HCT116 (cell line): ENCODE measurements around the gene RABGAP1. TPM values are rescaled to one million over a fixed set of nuclear protein-coding genes. Genes with fewer than 3 reads are reported as not detected.

ENCODE experiments used
- ATAC-seq: fragments of 200-7000 bp; cut with Tn5 transposase; 2 replicates; pipeline ENCODE4 v1.9.1; 2020; ENCODE audit warnings: mild to moderate bottlenecking, moderate library complexity
- BruUV-seq: library from RNA; stranded (reverse); fragments of 400-500 nt; replicated peaks from 2 replicates; lab custom pipeline; 2021; lab: Mats Ljungman, UMichigan
- CTCF ChIA-PET: fragments of 300-600 bp; sonication (Branson Sonifier 250); formaldehyde crosslinking; loops from one replicate; lab custom pipeline; 2021; ENCODE audit warnings: antibody characterized with exemption; lab: Charles Lee
- POLR2A ChIA-PET: fragments of 300-600, 350-600 bp; sonication (Branson Sonifier 250); formaldehyde crosslinking; loops from one replicate; lab custom pipeline; 2021; ENCODE audit warnings: antibody characterized with exemption; lab: Charles Lee
- RAD21 ChIA-PET, 2 experiments: fragments of 300-600 bp; sonication (Branson Sonifier 250); formaldehyde crosslinking; loops; one replicate each; lab custom pipeline; 2023; ENCODE audit warnings: low total read pairs in 2 of 2; ENCODE audit not compliant: uncharacterized antibody in 2 of 2, unreplicated experiment in 2 of 2, low non-redundant PET in 1 of 2; lab: Charles Lee
- DNase-seq: peaks from one replicate; pipeline ENCODE4 v3.0.0-alpha.2; 2010; ENCODE audit warnings: low read depth, low spot score
- H2AFZ ChIP-seq: fragments of 200-600 bp; shearing (Covaris generic), sonication (generic); 2 replicates; pipeline ENCODE4 v1.6.1; 2017; ENCODE audit warnings: low read depth, mixed run types, mixed read lengths, antibody characterized with exemption, low read length; ENCODE audit not compliant: poor library complexity, severe bottlenecking
- H3K27ac ChIP-seq: 2 replicates; pipeline ENCODE4 v1.5.1; 2012; ENCODE audit warnings: low read depth, low read length
- H3K27me3 ChIP-seq: fragments of 200-600 bp; sonication (generic); 2 replicates; pipeline ENCODE4 v1.6.1; 2016; ENCODE audit warnings: mixed run types, low read length, mixed read lengths; ENCODE audit not compliant: insufficient read depth
- H3K36me3 ChIP-seq, 2 experiments: fragments of 200-500 bp in 1 of 2; fragments of 200-600 bp in 1 of 2; sonication (Bioruptor generic) in 1 of 2; sonication (generic) in 1 of 2; 2 replicates each; pipeline versions ENCODE4 v1.5.1 to v1.6.1; 2014 to 2016; ENCODE audit warnings: low read length in 2 of 2, inconsistent platforms in 1 of 2, mixed read lengths in 1 of 2, mixed run types in 1 of 2; ENCODE audit not compliant: insufficient read depth in 2 of 2, control insufficient read depth in 1 of 2
- H3K4me1 ChIP-seq, 2 experiments: fragments of 200-600 bp in 1 of 2; sonication (generic) in 1 of 2; 2 replicates each; pipeline versions ENCODE4 v1.5.1 to v1.6.1; 2012 to 2017; ENCODE audit warnings: low read length in 2 of 2, inconsistent platforms in 1 of 2, mild to moderate bottlenecking in 1 of 2, mixed read lengths in 1 of 2, mixed run types in 1 of 2, moderate library complexity in 1 of 2; ENCODE audit not compliant: insufficient read depth in 2 of 2, control insufficient read depth in 1 of 2
- H3K4me2 ChIP-seq: fragments of 200-600 bp; sonication (generic); 2 replicates; pipeline ENCODE4 v1.6.1; 2017; ENCODE audit warnings: mixed run types, low read length, mixed read lengths
- H3K4me3 ChIP-seq, 2 experiments: fragments of 200-600 bp in 1 of 2; sonication (generic) in 1 of 2; replicated peaks in 1 of 2; 2 replicates each; pipeline ENCODE4 v1.5.1; 2011 to 2016; ENCODE audit warnings: low read length in 2 of 2, control low read depth in 1 of 2, low read depth in 1 of 2, mild to moderate bottlenecking in 1 of 2, mixed read lengths in 1 of 2, mixed run types in 1 of 2
- H3K79me2 ChIP-seq: fragments of 200-600 bp; sonication (generic); 2 replicates; pipeline ENCODE4 v1.6.1; 2017; ENCODE audit warnings: mild to moderate bottlenecking, mixed run types, low read length, moderate library complexity, mixed read lengths; ENCODE audit not compliant: insufficient read depth
- H3K9ac ChIP-seq: fragments of 200-600 bp; sonication (generic); 2 replicates; pipeline ENCODE4 v1.6.1; 2016; ENCODE audit warnings: low read length, mixed read lengths
- H3K9me2 ChIP-seq: fragments of 200-600 bp; sonication (generic), shearing (Covaris generic); 2 replicates; pipeline ENCODE4 v1.6.1; 2017; ENCODE audit warnings: mixed run types, mild to moderate bottlenecking, moderate library complexity; ENCODE audit not compliant: insufficient read depth
- H3K9me3 ChIP-seq, 2 experiments: fragments of 200-500 bp in 1 of 2; fragments of 200-600 bp in 1 of 2; sonication (Bioruptor generic) in 1 of 2; sonication (generic) in 1 of 2; 2 replicates each; pipeline ENCODE4 v1.6.1; 2014 to 2017; ENCODE audit warnings: low read length in 2 of 2, mixed read lengths in 2 of 2, inconsistent platforms in 1 of 2, low read depth in 1 of 2, mild to moderate bottlenecking in 1 of 2, mixed run types in 1 of 2, moderate library complexity in 1 of 2; ENCODE audit not compliant: control insufficient read depth in 1 of 2, insufficient read depth in 1 of 2
- H4K20me1 ChIP-seq: fragments of 200-600 bp; sonication (generic), shearing (Covaris generic); 2 replicates; pipeline ENCODE4 v1.6.1; 2017; ENCODE audit warnings: mixed run types, mild to moderate bottlenecking, moderate library complexity; ENCODE audit not compliant: insufficient read depth
- ATF3 ChIP-seq: IDR thresholded peaks from 2 replicates; pipeline ENCODE4 v1.6.1; 2012
- CBX3 ChIP-seq: IDR thresholded peaks from 2 replicates; pipeline ENCODE4 v1.6.1; 2012; ENCODE audit warnings: low read depth
- CEBPB ChIP-seq: IDR thresholded peaks from 2 replicates; pipeline ENCODE4 v1.6.1; 2012; ENCODE audit warnings: low read depth
- EGR1 ChIP-seq: IDR thresholded peaks from 2 replicates; pipeline ENCODE4 v1.6.1; 2012; ENCODE audit warnings: low read depth
- ELF1 ChIP-seq: IDR thresholded peaks from 2 replicates; pipeline ENCODE4 v1.6.1; 2012; ENCODE audit warnings: low read depth, borderline replicate concordance
- EZH2phosphoT487 ChIP-seq: fragments of 200-600 bp; IDR thresholded peaks from 2 replicates; pipeline ENCODE4 v1.6.1; 2018; ENCODE audit warnings: antibody characterized with exemption, borderline replicate concordance
- FOSL1 ChIP-seq: IDR thresholded peaks from 2 replicates; pipeline ENCODE4 v1.6.1; 2012; ENCODE audit warnings: low read depth
- POLR2A ChIP-seq: IDR thresholded peaks from 2 replicates; pipeline ENCODE4 v1.7.0; 2011; ENCODE audit warnings: borderline replicate concordance; ENCODE audit not compliant: insufficient read depth, insufficient read length; ENCODE audit errors: extremely low read depth
- POLR2AphosphoS5 ChIP-seq: IDR thresholded peaks from 2 replicates; pipeline ENCODE4 v1.6.1; 2011; ENCODE audit warnings: mild to moderate bottlenecking, low read depth, low read length, moderate library complexity
- RAD21 ChIP-seq: IDR thresholded peaks from 2 replicates; pipeline ENCODE4 v1.6.1; 2012; ENCODE audit warnings: low read depth, mild to moderate bottlenecking
- SIN3A ChIP-seq: IDR thresholded peaks from 2 replicates; pipeline ENCODE4 v1.6.1; 2012; ENCODE audit warnings: low read depth
- SP1 ChIP-seq: IDR thresholded peaks from 2 replicates; pipeline ENCODE4 v1.6.1; 2012; ENCODE audit warnings: low read depth
- SRF ChIP-seq: IDR thresholded peaks from 2 replicates; pipeline ENCODE4 v1.6.1; 2012; ENCODE audit warnings: low read depth
- TCF7L2 ChIP-seq: IDR thresholded peaks from 2 replicates; pipeline ENCODE4 v1.7.0; 2011; ENCODE audit warnings: borderline replicate concordance, inconsistent platforms; ENCODE audit not compliant: insufficient read depth, insufficient read length; ENCODE audit errors: extremely low read depth
- YY1 ChIP-seq: IDR thresholded peaks from 2 replicates; pipeline ENCODE4 v1.6.1; 2011; ENCODE audit warnings: low read length, low read depth, moderate library complexity, mild to moderate bottlenecking; ENCODE audit not compliant: insufficient replicate concordance; ENCODE audit errors: extremely low read depth
- ZBTB33 ChIP-seq: IDR thresholded peaks from 2 replicates; pipeline ENCODE4 v1.6.1; 2011; ENCODE audit warnings: mild to moderate bottlenecking, low read length, moderate library complexity; ENCODE audit not compliant: insufficient replicate concordance; ENCODE audit errors: extremely low read depth
- ZFX ChIP-seq: fragments of 450-650 bp; IDR thresholded peaks from 2 replicates; pipeline ENCODE4 v1.6.1; 2017
- ZNF274 ChIP-seq: fragments of 200-500 bp; sonication (Bioruptor generic); IDR thresholded peaks from 2 replicates; pipeline ENCODE4 v1.6.1; 2014; ENCODE audit warnings: mild to moderate bottlenecking, low read depth, low read length, inconsistent platforms
- intact Hi-C: fragments of 100-400 bp; cut with micrococcal nuclease; formaldehyde crosslinking; loops from 2 replicates; pipeline ENCODE4 v1.10.0; 2022
- total RNA-seq: library from RNA; stranded (reverse); gene quantifications from one replicate; pipeline ENCODE4 v1.2.1, GENCODE V29; 2021; ENCODE audit not compliant: unreplicated experiment
- TF ChIP-seq, protein P1 (sequence below): IDR thresholded peaks from 2 replicates; pipeline ENCODE4 v1.6.1; 2012

RABGAP1 gene
- total RNA-seq, 1 experiment from 2014 or later: 29.7 TPM

DNA sequence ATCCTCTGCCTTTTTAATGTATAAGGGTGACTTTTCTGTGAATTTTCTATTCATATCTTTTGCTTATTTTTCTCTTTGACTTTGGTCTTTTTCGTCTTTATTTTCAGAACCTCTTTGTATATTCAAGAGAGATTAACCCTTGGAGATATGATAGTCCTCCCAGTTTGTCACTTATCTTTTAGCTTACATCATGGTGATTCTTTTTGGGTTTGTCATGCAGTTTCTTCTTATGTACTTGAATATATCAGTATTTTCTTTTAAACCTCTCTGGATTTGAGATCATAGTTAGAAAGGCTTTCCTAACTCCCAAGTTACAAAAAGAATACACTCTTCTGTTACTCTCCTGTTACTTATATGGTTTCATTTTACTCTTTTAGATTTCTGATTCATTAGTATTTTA is 65.1 kb downstream of the RABGAP1 start:
- no peak overlapping the region for H3K4me3 ChIP-seq
- no peaks in the 10 kb centered on the region for H3K9me2 ChIP-seq
- no peaks in the 10 kb centered on the region for H3K4me1 ChIP-seq
- BruUV-seq: no TSS peak
- no peaks in the 10 kb centered on the region for H3K9me3 ChIP-seq
- POLR2A ChIA-PET: no interaction called here
- CTCF ChIA-PET: no interaction called here
- intact Hi-C loops: loop anchor here (5.0 kb wide), 1 partner anchor 51 kb away; no protein-coding TSS in a partner anchor
- no peaks in the 10 kb centered on the region for H3K27me3 ChIP-seq
- DNase-seq (no peak), ATAC-seq (no peak)
- RAD21 ChIA-PET: no interaction called here
- TF ChIP-seq ZNF274 (no peak), ZBTB33 (no peak), EZH2phosphoT487 (no peak), ELF1 (no peak), RAD21 (no peak), ZFX (no peak), FOSL1 (no peak), CEBPB (no peak), POLR2AphosphoS5 (no peak), SRF (no peak), SIN3A (no peak), POLR2A (no peak), YY1 (no peak), ATF3 (no peak), CBX3 (no peak), EGR1 (no peak), SP1 (no peak), TCF7L2 (no peak)
- TF ChIP-seq, protein P1, sequence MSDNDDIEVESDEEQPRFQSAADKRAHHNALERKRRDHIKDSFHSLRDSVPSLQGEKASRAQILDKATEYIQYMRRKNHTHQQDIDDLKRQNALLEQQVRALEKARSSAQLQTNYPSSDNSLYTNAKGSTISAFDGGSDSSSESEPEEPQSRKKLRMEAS: no peak
- H2AFZ ChIP-seq: no peak overlapping the region
- no peaks in the 10 kb centered on the region for H4K20me1 ChIP-seq
- no peak overlapping the region for H3K27ac ChIP-seq
- H3K36me3 ChIP-seq: peaks cover 5 to 14% of the 10 kb centered on the region in 2 experiments; a peak in 3 of 4 replicates
- no peaks in the 10 kb centered on the region for H3K79me2 ChIP-seq
- H3K9ac ChIP-seq: no peak overlapping the region
- no peak overlapping the region for H3K4me2 ChIP-seq
